Inferior parietal cortex (tissue), 1 donor: ENCODE results near the gene NLE1.

Experiments
- DNase-seq: peaks from one replicate; pipeline ENCODE4 v3.0.0-alpha.2; 2016; ENCODE audit errors: extremely low spot score

Gene NLE1

GRCh38 chr17:35087731-35088355, 54.3 kb downstream of the NLE1 start:
- peak; percentile 61 for DNase-seq

GRCh38 chr17:35086931-35087573, 55.1 kb downstream of the NLE1 start:
- no peak for DNase-seq

GRCh38 chr17:35086164-35086563, 55.9 kb downstream of the NLE1 start:
- DNase-seq, result no peak

- DNase-seq, result no peak
Measured at GRCh38 chr17:35084987-35085386, 57.1 kb downstream of the NLE1 start.

- DNase-seq, result no peak
Measured at GRCh38 chr17:35083071-35083470, 59.0 kb downstream of the NLE1 start.

GRCh38 chr17:35082073-35082657, 59.9 kb downstream of the NLE1 start:
- DNase-seq, result no peak

DNA sequence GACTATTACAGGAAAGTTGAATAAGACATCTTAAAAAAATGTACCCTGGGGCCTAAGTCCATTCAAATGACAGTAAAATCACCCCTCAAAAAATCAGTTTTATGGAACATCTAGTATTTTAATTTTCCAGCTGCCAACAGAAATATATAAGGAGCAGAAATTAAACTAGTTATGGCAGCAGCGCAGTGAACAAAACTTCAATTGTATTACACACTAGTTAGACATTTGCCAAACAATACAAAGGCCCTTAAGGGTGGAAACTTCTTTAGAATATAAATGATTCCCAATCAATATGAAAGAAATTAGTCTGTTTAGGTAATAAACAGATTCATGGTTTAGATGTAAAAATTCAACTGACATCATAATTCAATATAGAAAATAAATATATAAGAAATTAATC, 60.5 kb downstream of the NLE1 start:
- no peak for DNase-seq

- no peak for DNase-seq
Measured at GRCh38 chr17:35080536-35080935, 61.6 kb downstream of the NLE1 start.

- no peak for DNase-seq
Measured at GRCh38 chr17:35079547-35080423, 62.3 kb downstream of the NLE1 start.
